Tongue (tissue), 2 donors: ENCODE results near the gene KEL. TPM values are rescaled to one million over a fixed set of nuclear protein-coding genes. Genes with fewer than 3 reads are reported as not detected.

ENCODE experiments used
- DNase-seq: peaks from one replicate; pipeline ENCODE4 v3.0.0-alpha.2; 2015
- total RNA-seq: library from RNA; depleted of rRNA; stranded (reverse); fragments of >200 nt; gene quantifications from one replicate; pipeline ENCODE4 v1.2.3, GENCODE V29; 2014

Gene KEL
- total RNA-seq, 1 donor from 2014 or later: 1.6 TPM

DNA sequence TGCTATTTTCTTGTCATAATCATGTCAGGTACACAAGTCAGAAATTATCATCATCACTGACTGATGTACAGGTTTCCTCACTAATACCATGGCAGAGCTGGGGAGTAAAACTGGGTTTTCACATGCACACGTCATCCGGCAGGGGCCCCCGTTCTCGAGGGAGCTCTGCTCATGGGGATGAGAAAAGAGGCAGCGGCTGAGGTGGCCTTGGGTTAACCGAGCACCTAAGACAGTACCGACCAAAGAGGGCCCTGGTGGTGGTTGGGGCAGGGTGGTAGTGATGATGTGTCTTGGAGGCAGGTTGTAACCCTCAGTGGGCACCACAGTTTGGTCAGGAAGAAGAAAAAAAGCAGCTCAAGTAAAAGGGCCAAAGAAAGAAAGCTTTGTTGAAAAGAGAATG lies 64.5 kb downstream of the KEL start:
- no peak for DNase-seq

DNA sequence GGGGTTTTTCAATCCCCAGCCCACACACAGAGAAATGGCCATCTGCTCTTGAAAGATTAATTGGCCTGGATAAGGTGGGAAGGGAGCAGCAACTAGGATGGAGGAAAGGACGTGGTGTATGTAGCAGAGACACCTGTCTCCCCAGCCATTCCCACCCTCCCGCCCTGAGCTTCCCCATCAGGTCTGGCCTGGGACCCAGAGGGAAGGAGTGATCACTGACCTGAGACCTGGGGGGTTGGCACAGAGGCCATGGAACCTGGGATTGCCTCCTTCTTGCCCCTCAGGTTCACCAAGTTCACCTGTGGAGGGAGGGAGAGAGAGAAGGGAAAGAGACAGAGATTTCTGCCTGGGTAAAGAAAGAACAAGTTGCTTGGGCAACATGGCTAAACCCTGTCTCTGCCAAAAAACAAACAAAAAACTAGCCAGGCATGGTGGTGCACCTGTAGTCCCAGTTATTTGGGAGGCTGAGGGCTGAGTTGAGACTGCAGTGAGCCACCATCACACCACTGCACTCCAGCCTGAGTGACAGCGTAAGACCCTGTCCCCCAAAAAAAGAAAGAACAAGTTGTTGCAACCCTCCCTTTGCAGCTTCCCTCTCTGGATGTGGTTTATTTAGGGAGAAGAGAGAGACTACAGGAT lies 65.3 kb downstream of the KEL start:
- DNase-seq: no peak

GRCh38 chr7:142896151-142896550 lies 66.0 kb downstream of the KEL start:
- no peak for DNase-seq

GRCh38 chr7:142894985-142895593 lies 67.1 kb downstream of the KEL start:
- no peak for DNase-seq

GRCh38 chr7:142894112-142894984 lies 67.8 kb downstream of the KEL start:
- no peak for DNase-seq

- no peak for DNase-seq
Observed at GRCh38 chr7:142892951-142893350, 69.2 kb downstream of the KEL start.

GRCh38 chr7:142891490-142892082 lies 70.6 kb downstream of the KEL start:
- no peak for DNase-seq

Other genes with a start within 250 kb of the KEL start
- gene PRSS1, start 212.9 kb downstream of the KEL start, total RNA-seq: not detected
- not detected for gene PRSS2, start 191.4 kb downstream of the KEL start, total RNA-seq
- 15.9 TPM for gene EPHB6, start 107.3 kb downstream of the KEL start, total RNA-seq
- gene TRPV6, start 76.6 kb downstream of the KEL start, total RNA-seq: 0.82 TPM
- gene TRPV5, start 28.6 kb downstream of the KEL start, total RNA-seq: 0.21 TPM
- not detected for gene LLCFC1, start 22.9 kb downstream of the KEL start, total RNA-seq
- gene OR9A2, start 64.8 kb upstream of the KEL start, total RNA-seq: 0.41 TPM
- gene OR6V1, start 90.0 kb upstream of the KEL start, total RNA-seq: not detected
- gene PIP, start 169.7 kb upstream of the KEL start, total RNA-seq: 11.3 TPM
- not detected for gene TAS2R39, start 221.1 kb upstream of the KEL start, total RNA-seq